Ishikawa (cell line): ENCODE results near the gene LETMD1.
A peak's percentile ranks its signal among the peaks of the same experiment; 100 is the strongest.

ENCODE experiments used
- CEBPB ChIP-seq: IDR thresholded peaks from 2 replicates; pipeline ENCODE4 v1.6.1; 2012
- CREB1 ChIP-seq: IDR thresholded peaks from 2 replicates; pipeline ENCODE4 v1.6.1; 2012; ENCODE audit warnings: low read depth
- EGR1 ChIP-seq: IDR thresholded peaks from 2 replicates; pipeline ENCODE4 v1.6.1; 2012
- EP300 ChIP-seq: IDR thresholded peaks from 2 replicates; pipeline ENCODE4 v1.6.1; 2012; ENCODE audit warnings: borderline replicate concordance
- FOXM1 ChIP-seq: IDR thresholded peaks from 2 replicates; pipeline ENCODE4 v1.6.1; 2012; ENCODE audit warnings: low read depth, borderline replicate concordance
- NFIC ChIP-seq: IDR thresholded peaks from 2 replicates; pipeline ENCODE4 v1.6.1; 2012
- RAD21 ChIP-seq: IDR thresholded peaks from 2 replicates; pipeline ENCODE4 v1.6.1; 2012; ENCODE audit warnings: low read depth
- TAF1 ChIP-seq: IDR thresholded peaks from 2 replicates; pipeline ENCODE4 v1.6.1; 2012; ENCODE audit warnings: low read depth, mild to moderate bottlenecking
- TCF12 ChIP-seq: IDR thresholded peaks from 2 replicates; pipeline ENCODE4 v1.6.1; 2012; ENCODE audit warnings: low read depth
- TEAD4 ChIP-seq: IDR thresholded peaks from 2 replicates; pipeline ENCODE4 v1.6.1; 2012
- USF1 ChIP-seq: IDR thresholded peaks from 2 replicates; pipeline ENCODE4 v1.6.1; 2012
- YY1 ChIP-seq: IDR thresholded peaks from 2 replicates; pipeline ENCODE4 v1.6.1; 2012; ENCODE audit warnings: low read depth
- ZBTB7A ChIP-seq: IDR thresholded peaks from 2 replicates; pipeline ENCODE4 v1.6.1; 2012; ENCODE audit warnings: low read depth
- TF ChIP-seq, protein P1 (sequence below): IDR thresholded peaks from 2 replicates; pipeline ENCODE4 v1.6.1; 2012
- TF ChIP-seq, protein P2 (sequence below): IDR thresholded peaks from 2 replicates; pipeline ENCODE4 v1.6.1; 2012; ENCODE audit warnings: low read depth, mild to moderate bottlenecking

LETMD1 gene, protein sequence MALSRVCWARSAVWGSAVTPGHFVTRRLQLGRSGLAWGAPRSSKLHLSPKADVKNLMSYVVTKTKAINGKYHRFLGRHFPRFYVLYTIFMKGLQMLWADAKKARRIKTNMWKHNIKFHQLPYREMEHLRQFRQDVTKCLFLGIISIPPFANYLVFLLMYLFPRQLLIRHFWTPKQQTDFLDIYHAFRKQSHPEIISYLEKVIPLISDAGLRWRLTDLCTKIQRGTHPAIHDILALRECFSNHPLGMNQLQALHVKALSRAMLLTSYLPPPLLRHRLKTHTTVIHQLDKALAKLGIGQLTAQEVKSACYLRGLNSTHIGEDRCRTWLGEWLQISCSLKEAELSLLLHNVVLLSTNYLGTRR

DNA sequence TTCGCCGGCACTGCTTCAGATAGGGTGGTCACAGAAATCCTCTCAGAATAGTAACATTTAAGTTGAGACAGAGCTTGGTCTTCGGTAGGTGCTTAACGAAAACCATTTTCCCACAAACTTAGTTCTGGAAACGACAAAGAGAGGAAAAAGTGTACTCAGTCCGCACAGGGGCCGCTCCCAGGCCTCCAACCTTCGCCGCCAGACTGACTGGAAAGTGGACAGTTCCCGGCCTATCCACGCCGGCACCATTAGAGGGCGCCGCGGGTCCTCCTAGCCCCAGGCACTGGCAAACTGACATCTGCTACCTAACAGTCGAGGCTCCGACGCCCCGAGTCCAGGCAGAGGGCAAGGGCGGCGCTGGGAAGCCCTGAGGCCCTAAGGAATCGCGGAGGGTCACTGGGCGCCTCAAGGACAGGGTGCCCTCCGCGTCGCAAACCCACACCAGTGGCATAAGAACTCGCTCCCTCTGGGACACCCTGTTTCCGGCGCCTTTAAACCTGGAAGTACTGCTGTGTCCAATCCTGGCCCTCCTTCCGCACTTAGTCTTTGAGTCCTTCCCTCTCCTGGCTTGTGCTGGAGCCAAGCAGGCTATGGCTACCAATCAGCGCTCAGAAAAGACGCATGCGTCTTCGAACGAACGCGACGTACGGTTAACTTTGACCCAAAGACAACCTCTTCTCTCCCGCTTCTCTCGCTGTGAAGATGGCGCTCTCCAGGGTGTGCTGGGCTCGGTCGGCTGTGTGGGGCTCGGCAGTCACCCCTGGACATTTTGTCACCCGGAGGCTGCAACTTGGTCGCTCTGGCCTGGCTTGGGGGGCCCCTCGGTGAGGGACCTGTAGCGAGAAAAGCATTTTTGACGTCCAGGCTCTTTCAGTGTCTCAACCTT lies at the start of gene LETMD1:
Gene LETMD1, plus strand, starts transcription at position 673 of the 886 bp plus-strand sequence. Its CDS starts 30 bp downstream, at position 703.
- TF ChIP-seq TEAD4 = no peak
- TF ChIP-seq YY1 = peak; percentile 94
- no peak; the same call in 1 of the 2 replicates for TF ChIP-seq CREB1
- TF ChIP-seq, protein P1, sequence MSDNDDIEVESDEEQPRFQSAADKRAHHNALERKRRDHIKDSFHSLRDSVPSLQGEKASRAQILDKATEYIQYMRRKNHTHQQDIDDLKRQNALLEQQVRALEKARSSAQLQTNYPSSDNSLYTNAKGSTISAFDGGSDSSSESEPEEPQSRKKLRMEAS = peak; percentile 89
- no peak for TF ChIP-seq EP300
- no peak for TF ChIP-seq FOXM1
- no peak; the same call in 1 of the 2 replicates for TF ChIP-seq USF1
- TF ChIP-seq, protein P2, sequence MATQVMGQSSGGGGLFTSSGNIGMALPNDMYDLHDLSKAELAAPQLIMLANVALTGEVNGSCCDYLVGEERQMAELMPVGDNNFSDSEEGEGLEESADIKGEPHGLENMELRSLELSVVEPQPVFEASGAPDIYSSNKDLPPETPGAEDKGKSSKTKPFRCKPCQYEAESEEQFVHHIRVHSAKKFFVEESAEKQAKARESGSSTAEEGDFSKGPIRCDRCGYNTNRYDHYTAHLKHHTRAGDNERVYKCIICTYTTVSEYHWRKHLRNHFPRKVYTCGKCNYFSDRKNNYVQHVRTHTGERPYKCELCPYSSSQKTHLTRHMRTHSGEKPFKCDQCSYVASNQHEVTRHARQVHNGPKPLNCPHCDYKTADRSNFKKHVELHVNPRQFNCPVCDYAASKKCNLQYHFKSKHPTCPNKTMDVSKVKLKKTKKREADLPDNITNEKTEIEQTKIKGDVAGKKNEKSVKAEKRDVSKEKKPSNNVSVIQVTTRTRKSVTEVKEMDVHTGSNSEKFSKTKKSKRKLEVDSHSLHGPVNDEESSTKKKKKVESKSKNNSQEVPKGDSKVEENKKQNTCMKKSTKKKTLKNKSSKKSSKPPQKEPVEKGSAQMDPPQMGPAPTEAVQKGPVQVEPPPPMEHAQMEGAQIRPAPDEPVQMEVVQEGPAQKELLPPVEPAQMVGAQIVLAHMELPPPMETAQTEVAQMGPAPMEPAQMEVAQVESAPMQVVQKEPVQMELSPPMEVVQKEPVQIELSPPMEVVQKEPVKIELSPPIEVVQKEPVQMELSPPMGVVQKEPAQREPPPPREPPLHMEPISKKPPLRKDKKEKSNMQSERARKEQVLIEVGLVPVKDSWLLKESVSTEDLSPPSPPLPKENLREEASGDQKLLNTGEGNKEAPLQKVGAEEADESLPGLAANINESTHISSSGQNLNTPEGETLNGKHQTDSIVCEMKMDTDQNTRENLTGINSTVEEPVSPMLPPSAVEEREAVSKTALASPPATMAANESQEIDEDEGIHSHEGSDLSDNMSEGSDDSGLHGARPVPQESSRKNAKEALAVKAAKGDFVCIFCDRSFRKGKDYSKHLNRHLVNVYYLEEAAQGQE = peak; percentile 73
- TF ChIP-seq ZBTB7A = no peak
- TF ChIP-seq NFIC = peak; percentile 59
- no peak; the same call in 1 of the 2 replicates for TF ChIP-seq EGR1
- peak; percentile 82 for TF ChIP-seq RAD21
- no peak for TF ChIP-seq CEBPB
- peak; percentile 95 for TF ChIP-seq TAF1
- peak; percentile 48 for TF ChIP-seq TCF12

DNA sequence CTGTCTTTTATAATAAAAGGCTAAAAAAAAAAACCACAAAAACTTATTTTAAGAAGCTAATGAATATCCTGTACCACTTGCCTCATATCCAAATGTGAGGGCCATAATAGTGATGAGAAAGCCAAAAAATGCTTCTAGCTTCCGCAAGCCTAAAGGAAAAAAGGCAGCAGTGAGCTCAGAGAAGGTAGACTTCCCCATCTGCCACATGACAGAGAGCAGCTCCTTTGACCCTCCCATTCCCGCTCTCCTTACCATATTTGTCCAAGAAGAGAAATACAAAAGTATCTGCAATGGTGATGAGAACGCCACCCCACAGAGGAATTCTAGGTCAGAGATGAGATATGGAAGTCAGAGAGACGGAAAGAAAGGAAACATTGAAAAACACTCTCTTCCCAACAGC lies 49.0 kb upstream of the LETMD1 start:
- no peak for TF ChIP-seq NFIC
- no peak for TF ChIP-seq TEAD4
- TF ChIP-seq RAD21 = no peak
- no peak for TF ChIP-seq EGR1
- no peak for TF ChIP-seq CREB1
- no peak for TF ChIP-seq CEBPB
- TF ChIP-seq ZBTB7A = no peak
- no peak for TF ChIP-seq FOXM1
- no peak for TF ChIP-seq USF1
- TF ChIP-seq YY1 = no peak
- no peak for TF ChIP-seq TCF12
- TF ChIP-seq, protein P1 = no peak

DNA sequence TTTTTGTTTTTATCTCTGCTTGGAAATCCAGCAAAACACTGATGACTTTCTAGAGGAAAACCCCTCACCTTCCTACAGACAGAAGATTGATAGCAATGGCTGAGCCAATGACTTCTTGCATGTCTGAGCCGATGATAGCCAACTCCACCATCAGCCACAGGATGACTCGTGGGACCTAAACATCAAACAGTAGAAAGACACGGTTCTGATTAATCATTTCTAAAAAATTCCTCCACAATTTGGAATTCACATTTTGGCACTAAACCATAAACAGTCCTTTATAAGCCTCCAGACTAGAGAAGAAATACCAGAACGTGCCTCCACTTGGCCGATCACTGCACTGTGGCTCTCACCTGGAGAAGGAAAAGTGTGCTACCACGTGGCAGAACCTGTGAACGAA lies 47.9 kb upstream of the LETMD1 start:
- TF ChIP-seq TCF12 = no peak
- no peak for TF ChIP-seq EP300
- TF ChIP-seq NFIC = no peak
- TF ChIP-seq RAD21 = no peak
- no peak for TF ChIP-seq EGR1
- no peak for TF ChIP-seq CREB1
- TF ChIP-seq FOXM1 = no peak
- TF ChIP-seq ZBTB7A = no peak
- TF ChIP-seq CEBPB = no peak
- TF ChIP-seq YY1 = no peak
- TF ChIP-seq, protein P2 = no peak

- TF ChIP-seq YY1 (no peak), ZBTB7A (no peak), EP300 (no peak), CREB1 (no peak), TAF1 (no peak), EGR1 (no peak), USF1 (no peak), FOXM1 (no peak), NFIC (no peak), TEAD4 (no peak), RAD21 (no peak), CEBPB (no peak)
- TF ChIP-seq, protein P2 = no peak
- TF ChIP-seq, protein P1 = no peak
Measured at GRCh38 chr12:51001799-51002198, 46.3 kb upstream of the LETMD1 start.
